Measurements from ENCODE around the gene CCDC186.
A peak's percentile ranks its signal among the peaks of the same experiment; 100 is the strongest.
"Not testable (repeated sequence)": the region's sequence is repeated elsewhere in the genome, so short reads cannot be mapped to it uniquely, and the experiment has no call there.

CCDC186 gene

DNA sequence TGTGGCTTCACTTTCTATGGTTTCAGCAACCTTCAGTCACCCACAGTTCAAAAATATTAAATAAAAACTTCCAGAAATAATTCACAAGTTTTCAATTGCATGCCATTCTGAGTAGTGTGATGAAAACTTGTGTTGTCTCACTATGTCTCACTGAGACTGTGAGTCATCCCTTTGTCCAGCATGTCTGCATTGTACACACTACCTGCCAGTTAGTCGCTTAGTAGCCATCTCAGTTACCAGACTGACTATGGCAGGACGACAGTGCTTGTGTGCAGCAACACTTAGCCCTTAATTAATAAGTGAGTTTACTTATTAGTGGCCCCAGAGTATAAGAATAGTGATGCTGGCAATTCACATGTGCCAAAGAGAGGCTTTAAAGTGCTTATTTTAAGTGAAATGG, 22.5 kb downstream of the CCDC186 start:
- no peak overlapping the region for H3K27ac Mint-ChIP-seq
- TF ChIP-seq, protein P1, sequence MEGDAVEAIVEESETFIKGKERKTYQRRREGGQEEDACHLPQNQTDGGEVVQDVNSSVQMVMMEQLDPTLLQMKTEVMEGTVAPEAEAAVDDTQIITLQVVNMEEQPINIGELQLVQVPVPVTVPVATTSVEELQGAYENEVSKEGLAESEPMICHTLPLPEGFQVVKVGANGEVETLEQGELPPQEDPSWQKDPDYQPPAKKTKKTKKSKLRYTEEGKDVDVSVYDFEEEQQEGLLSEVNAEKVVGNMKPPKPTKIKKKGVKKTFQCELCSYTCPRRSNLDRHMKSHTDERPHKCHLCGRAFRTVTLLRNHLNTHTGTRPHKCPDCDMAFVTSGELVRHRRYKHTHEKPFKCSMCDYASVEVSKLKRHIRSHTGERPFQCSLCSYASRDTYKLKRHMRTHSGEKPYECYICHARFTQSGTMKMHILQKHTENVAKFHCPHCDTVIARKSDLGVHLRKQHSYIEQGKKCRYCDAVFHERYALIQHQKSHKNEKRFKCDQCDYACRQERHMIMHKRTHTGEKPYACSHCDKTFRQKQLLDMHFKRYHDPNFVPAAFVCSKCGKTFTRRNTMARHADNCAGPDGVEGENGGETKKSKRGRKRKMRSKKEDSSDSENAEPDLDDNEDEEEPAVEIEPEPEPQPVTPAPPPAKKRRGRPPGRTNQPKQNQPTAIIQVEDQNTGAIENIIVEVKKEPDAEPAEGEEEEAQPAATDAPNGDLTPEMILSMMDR (IDR thresholded peaks at IDR 0.05), result no peak
- peaks cover 72% of the 10 kb centered on the region for H3K36me3 Mint-ChIP-seq (ENCODE audit: low read depth)
- no peaks in the 10 kb centered on the region for H3K27me3 Mint-ChIP-seq (ENCODE audit: low read depth, poor library complexity)
- H3K4me1 Mint-ChIP-seq, result no peaks in the 10 kb centered on the region
- peaks cover 3% of the 10 kb centered on the region for H3K9me3 Mint-ChIP-seq
- DNase-seq, result no peak
- H3K4me3 Mint-ChIP-seq, result no peak overlapping the region

DNA sequence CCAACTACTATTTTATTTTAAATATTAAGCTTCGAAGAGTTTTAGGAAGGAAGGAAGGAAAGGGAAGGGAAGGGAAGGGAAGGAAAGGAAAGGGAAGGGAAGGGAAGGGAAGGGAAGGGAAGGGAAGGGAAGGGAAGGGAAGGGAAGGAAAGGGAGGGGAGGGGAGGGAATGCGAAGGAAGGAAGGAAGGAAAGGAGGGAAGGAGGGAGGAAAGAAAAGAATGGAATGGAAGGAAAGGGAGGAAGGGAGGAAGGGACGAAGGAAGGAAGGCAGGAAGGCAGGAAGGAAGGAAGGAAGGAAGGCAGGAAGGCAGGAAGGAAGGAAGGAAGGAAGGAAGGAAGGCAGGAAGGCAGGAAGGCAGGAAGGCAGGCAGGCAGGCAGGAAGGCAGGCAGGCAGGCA, 24.5 kb downstream of the CCDC186 start:
- DNase-seq; H3K4me1 Mint-ChIP-seq; H3K27ac Mint-ChIP-seq; H3K27me3 Mint-ChIP-seq (ENCODE audit: low read depth, poor library complexity); H3K4me3 Mint-ChIP-seq; H3K9me3 Mint-ChIP-seq: not testable (repeated sequence)
- peaks cover 76% of the 10 kb centered on the region for H3K36me3 Mint-ChIP-seq (ENCODE audit: low read depth)

DNA sequence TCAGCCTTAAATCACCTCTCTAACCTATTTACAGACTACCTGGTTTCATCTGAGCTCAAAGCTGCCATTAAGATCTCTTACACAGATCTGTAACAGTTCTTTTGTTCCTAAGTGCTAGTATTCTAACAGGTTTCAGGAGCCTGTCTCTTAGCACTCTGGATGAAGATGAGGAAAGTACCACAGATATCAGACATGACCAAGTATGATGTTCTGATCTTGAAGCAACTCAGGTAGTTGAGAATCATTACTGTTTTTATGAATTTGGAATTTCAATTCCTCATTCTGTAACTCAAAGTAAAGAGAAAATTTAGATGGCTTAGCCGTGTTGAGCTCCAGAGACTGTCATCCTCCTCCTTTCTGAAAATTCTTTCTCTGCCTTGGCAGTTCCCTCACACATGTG, 30.8 kb downstream of the CCDC186 start:
- DNase-seq, result no peak
- TF ChIP-seq, protein P1 (IDR thresholded peaks at IDR 0.05), result no peak
- peak overlapping the region; percentile 53 for H3K27ac Mint-ChIP-seq
- H3K36me3 Mint-ChIP-seq (ENCODE audit: low read depth), result peaks cover 49% of the 10 kb centered on the region
- no peaks in the 10 kb centered on the region for H3K27me3 Mint-ChIP-seq (ENCODE audit: low read depth, poor library complexity)
- H3K4me3 Mint-ChIP-seq, result no peak overlapping the region
- H3K9me3 Mint-ChIP-seq, result peaks cover 4% of the 10 kb centered on the region
- peaks cover 5% of the 10 kb centered on the region for H3K4me1 Mint-ChIP-seq

DNA sequence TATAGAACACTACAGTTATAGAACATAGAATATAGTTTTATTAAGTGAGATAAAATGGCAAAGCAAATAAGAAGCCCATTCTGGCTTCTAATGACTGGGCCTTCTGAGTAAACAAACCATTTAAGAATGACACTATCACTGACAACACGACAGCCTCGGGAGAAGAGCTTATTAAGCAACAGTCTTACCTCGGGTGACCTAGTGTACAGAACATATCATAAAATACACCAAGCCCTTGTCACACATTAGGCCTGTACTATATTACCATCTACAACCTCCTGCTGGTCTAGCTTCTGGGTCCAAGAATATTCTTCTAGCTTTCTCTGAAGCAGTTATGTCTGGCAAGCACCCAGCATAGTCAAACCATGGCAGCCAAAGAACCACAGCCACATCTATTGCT, 32.0 kb downstream of the CCDC186 start:
- Mint-ChIP-seq H3K27me3 (ENCODE audit: low read depth, poor library complexity) (no peaks in the 10 kb centered on the region), H3K4me3 (no peak overlapping the region), H3K36me3 (ENCODE audit: low read depth) (peaks cover 43% of the 10 kb centered on the region), H3K9me3 (peaks cover 4% of the 10 kb centered on the region), H3K4me1 (peaks cover 5% of the 10 kb centered on the region), H3K27ac (no peak overlapping the region)
- TF ChIP-seq, protein P1 (IDR thresholded peaks at IDR 0.05), result no peak
- no peak for DNase-seq

DNA sequence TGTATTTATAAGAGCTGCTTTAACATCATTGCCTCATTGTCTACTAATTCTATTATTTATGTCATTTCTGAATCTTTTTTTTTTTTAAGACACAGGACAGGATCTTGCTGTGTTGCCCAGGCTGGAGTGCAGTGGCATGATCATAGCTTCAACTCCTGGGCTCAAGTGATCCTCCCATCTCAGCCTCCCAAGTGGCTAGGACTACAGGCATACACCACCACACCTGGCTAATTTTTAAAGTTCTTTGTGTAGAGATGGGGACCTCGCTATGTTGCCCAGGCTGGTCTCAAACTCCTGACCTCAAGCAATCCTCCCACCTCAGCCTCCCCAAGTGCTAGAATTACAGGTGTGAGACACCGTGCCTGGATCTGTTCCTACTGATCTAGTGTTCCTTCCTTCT, 33.2 kb downstream of the CCDC186 start:
- H3K9me3 Mint-ChIP-seq; H3K27ac Mint-ChIP-seq; H3K4me1 Mint-ChIP-seq; DNase-seq; H3K27me3 Mint-ChIP-seq (ENCODE audit: low read depth, poor library complexity); H3K4me3 Mint-ChIP-seq: not testable (repeated sequence)
- peaks cover 46% of the 10 kb centered on the region for H3K36me3 Mint-ChIP-seq (ENCODE audit: low read depth)

DNA sequence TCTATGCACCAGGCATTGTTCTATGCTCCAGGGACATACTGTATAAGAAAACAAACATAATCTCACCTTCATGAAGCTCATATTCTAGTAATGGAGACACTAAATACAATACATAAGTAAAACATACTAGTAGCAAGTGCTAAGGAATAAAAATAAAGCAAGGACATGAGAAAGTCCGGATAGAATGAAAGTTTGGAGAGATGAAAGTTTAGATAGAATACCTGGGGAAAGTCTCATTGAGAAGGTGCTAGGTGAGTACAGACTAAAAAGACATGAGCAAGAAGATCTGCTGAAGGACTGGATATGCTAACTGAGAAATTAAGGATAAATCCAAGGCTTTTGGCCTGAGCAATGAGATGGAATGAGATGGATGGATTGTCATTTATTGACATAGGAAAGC, 34.0 kb downstream of the CCDC186 start:
- peak overlapping the region; percentile 21 for H3K27ac Mint-ChIP-seq

DNA sequence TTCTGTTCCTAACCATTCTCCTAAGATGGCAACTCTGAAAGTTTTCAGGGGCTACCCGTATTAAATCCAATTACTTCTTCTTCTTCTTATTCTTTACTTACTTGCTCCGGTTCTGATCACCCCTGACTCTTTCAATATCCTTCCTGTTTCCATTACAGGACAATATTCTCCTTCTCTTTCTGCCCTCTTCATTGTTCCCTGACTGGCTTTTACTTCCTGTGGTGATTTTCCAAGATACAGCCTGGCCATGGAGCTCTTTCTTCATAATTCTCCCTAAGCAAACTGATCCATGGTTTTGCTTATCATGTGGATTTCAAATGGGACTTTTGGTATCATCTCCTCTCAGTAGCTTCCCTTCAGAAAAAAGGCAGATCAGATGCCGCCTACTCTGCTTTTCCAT, 35.4 kb downstream of the CCDC186 start:
- H3K9me3 Mint-ChIP-seq, result peaks cover 4% of the 10 kb centered on the region
- H3K36me3 Mint-ChIP-seq (ENCODE audit: low read depth), result peaks cover 49% of the 10 kb centered on the region
- H3K27me3 Mint-ChIP-seq (ENCODE audit: low read depth, poor library complexity), result no peaks in the 10 kb centered on the region
- H3K4me3 Mint-ChIP-seq, result no peak overlapping the region
- TF ChIP-seq, protein P1 (IDR thresholded peaks at IDR 0.05), result no peak
- no peak overlapping the region for H3K27ac Mint-ChIP-seq
- H3K4me1 Mint-ChIP-seq, result no peaks in the 10 kb centered on the region
- DNase-seq, result no peak

More for the DNA sequence above, 34.0 kb downstream of the CCDC186 start:
- Mint-ChIP-seq H3K36me3 (ENCODE audit: low read depth) (peaks cover 44% of the 10 kb centered on the region), H3K27me3 (ENCODE audit: low read depth, poor library complexity) (no peaks in the 10 kb centered on the region), H3K4me1 (peaks cover 5% of the 10 kb centered on the region), H3K9me3 (peaks cover 4% of the 10 kb centered on the region), H3K4me3 (no peak overlapping the region)
- no peak for DNase-seq
- TF ChIP-seq, protein P1 (IDR thresholded peaks at IDR 0.05), result no peak

All from nephron progenitor cell (in vitro differentiated cells).